Measurements from ENCODE around the gene RMDN3.

RMDN3 gene

DNA sequence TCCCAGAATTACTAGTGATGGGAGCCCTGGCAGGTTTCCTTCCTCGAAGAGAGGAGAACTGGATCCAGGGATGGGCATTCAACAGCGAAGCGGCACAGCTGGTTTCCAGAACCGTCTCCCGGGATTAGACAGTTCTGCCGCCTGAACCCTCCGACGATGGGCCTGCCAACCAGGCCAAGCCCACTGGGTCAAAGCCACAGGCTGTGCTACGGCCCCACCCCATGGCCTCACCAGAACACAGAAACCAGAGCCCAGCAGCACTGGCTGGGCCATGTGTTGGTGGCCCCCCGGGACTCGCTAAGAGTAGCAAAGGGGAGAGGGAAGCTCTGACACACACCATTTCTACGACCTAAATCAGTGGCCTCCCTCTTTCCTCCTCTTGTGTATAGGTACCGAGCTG is 17.0 kb upstream of the RMDN3 start:
- no peak for DNase-seq

DNA sequence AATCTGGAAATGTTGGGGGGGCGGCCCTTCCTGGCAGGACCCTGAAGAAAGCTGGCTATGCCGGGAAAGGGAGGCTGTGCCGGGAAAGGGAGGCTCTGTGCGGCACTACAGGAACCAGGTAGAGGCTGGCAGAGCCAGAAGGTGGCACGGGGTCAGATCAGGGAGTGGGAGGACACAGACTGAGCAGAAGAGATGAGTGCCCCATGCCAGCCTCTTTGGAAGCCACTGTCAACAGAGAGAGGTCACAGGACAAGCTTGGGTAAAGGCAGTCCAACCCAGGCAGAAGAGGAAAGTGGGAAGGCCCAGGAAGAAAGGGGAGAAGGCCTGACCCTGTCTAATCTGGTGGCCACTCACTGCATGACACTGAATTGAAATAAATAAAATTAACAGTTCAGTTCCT is 16.2 kb upstream of the RMDN3 start:
- no peak for DNase-seq

- DNase-seq: peak; percentile 65 to 82 (median 70)
Measured at GRCh38 chr15:40770147-40770721, 15.2 kb upstream of the RMDN3 start.

DNA sequence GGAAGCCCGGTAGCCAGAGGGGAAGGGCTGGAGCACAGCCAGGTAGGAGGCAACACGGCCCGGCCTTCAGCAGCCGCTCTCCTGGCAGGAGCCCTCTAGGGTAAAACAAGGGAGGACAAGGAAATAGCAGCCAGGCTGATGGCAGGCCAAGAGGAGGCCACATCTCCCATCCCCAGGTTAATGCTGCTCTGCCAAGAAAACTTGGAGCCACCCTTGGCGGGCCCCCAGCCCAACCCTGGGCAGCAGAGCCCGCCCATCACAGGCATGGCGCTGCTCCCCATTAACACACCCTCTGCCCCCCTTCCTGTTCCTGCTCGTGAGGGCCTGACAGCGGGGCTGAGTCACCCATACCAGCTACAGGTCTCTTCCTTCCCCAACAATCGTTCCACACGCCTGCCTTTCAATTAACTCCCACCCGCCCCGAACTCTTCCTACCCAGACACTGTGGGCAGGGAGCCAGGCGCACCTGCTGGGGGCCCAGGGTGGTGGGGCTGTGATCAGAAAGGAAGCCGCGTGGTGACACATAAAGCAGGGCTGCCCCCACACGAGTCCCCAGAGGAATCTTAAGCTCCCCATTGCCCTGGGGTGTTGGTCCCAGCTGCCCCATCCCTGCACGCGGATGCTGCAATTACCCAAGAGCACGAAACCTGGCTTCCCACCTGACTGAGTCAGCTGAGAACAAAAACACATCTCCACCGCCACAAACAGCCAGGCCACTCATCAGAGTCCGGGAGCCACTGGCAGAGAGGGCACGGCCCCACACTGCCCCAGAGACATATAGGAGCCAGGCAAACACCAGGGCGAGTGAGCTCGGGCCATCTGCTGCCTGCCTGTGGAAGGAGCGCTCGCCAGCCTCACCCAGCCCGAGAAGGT is 14.5 kb upstream of the RMDN3 start, which contains the start of gene C15orf62:
Gene C15orf62, plus strand, starts transcription at position 707 of the 873 bp plus-strand sequence. CDS start 516 bp downstream, outside the sequence.
- peak; percentile 27 to 72 (median 47) for DNase-seq

GRCh38 chr15:40768521-40769273 is 13.6 kb upstream of the RMDN3 start:
- no peak for DNase-seq

DNA sequence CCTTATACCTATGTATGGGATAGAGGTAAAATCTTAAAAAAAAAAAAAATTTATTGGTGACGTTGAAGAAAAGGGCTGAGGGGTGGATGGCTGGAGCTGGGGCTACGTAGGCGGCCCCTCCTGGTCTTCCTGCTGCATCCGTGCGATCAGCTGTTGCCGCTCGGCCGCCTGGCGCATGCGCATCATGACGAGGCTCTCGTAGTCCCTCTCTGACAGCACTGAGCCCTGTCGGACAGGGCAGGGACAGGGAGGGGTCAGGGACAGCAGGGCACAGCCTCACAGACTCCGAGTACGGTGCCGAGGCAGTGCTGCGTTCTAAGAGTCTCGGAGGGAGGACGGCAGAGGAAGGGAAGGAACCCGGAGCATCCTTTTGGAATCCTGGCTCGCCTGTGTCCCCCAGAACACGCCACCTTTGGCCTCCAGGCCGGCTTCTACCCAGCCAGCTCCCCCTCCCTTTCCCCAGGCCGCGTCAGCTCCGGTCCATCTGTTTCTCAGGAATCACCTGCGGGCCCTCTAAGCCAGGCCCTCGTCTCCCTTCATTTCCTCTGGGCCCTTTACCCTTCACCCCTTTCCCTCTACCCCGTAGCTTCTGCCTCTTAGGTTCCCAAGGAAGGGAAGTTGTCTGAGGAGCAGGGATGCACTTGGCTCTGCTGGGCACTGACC is 12.9 kb upstream of the RMDN3 start:
- DNase-seq: no peak

DNA sequence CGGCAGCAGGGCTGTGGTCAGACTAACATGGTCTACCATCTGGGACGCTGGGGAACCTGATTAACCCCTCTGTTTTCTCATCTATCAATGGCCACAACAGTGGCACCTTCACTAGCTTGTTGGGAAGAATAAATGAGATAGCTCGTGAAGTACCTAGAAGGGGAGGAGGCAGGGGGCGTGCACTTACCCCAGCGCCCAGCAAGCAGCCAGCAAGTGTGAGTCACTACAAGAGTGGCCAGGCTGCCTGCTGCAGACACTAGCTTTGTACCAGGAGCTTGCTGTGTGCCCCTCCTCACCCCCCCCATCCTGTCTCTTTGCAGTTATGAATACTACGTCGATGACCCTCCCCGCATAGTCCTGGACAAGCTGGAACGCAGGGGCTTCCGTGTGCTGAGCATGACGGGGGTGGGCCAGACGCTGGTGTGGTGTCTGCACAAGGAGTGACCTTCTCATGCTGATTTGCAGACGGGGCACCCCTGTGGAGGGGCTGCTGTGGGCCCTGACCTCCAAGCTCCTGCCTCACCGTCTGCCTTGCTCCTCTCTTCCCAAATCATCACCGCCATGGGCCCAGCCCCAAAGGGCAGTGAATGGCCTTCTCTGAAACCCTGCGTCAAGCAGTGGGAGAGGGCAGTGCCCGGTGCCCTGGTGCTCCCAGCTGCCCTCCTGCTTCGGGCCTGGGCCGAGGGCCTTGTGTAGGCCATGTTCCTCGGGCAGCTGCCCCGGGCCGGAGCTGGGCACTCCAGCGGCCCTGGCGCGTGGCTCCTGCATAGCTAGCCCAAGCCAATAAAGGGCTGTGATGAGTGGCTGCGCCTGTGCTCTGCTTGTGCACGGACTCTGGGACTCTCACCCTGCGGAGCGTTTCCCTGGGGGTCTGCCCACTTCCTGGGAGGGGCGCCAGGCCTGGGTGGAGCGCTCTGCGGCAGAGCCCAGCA is 12.1 kb upstream of the RMDN3 start:
- no peak for DNase-seq

GRCh38 chr15:40766194-40766815 is 11.3 kb upstream of the RMDN3 start:
- DNase-seq: no peak

- no peak for DNase-seq
Measured at GRCh38 chr15:40764629-40765103, 9.6 kb upstream of the RMDN3 start.

GRCh38 chr15:40763801-40764628 is 9.0 kb upstream of the RMDN3 start, which contains the start of gene GCHFR:
Gene GCHFR (plus strand): TSS chr15:40764068. CDS start chr15:40764181, 113 bp downstream.
- peak; percentile 17 to 62 (median 60) for DNase-seq

GRCh38 chr15:40762919-40763800 is 8.1 kb upstream of the RMDN3 start:
- peak; percentile 57 to 91 (median 81) for DNase-seq

- no peak for DNase-seq
Measured at GRCh38 chr15:40759961-40760360, 4.9 kb upstream of the RMDN3 start.

DNA sequence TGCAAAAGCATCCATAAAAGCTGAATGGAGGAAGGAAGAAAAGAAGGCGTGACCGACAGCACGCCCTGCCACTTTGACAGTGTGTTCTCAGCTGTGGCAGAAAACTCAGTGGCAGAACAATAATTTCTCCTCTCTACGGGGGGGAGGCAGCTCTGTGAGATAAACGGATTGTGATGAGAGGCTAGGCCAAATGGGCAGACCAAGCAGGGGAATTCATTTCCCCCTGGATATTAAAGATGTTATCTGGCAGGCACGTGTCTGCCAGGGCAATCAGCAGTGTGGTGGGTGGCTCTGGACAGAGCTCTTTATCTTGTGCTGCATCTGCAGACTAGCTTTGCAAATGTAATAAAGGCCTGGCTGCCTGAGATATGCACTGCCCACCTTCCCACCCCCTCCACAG is 1.9 kb upstream of the RMDN3 start:
- DNase-seq: peak; percentile 6 to 71 (median 49)

DNA sequence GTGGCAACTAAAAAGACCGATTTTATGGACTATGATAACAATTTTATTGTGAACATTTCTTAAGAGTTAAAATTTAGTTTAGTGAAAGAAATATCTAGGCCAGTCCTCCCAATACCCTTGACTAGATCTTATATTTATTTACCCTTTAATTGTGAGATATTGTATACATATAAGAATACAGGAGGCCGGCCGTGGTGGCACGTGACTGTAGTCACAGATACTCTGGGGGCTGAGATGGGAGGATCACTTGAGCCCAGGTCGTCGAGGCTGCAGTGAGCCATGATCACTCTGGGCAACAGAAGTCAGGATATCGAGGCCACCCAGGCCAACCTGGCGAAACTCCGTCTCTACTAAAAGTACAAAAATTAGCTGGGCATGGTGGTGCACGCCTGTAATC is 756 bp upstream of the RMDN3 start:
- DNase-seq: peak; percentile 5 to 68 (median 32)

DNA sequence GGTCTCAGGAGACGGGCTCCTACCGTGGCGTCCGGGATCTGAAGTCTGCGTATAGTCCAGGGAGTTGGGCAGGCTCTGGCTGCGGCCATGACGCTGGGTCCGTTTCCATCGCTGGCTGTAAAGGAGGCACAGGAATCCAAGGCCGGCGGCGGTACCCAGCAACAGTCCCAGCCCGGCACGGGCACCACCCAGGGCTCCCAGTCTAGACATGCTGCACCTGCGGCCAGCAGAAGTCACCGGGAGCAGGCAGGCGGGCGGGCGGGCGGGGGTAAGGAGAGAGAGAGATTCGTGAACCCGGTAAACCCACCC is 526 bp downstream of the RMDN3 start:
- peak in 1 of 3 experiments; percentile 43 for DNase-seq

DNA sequence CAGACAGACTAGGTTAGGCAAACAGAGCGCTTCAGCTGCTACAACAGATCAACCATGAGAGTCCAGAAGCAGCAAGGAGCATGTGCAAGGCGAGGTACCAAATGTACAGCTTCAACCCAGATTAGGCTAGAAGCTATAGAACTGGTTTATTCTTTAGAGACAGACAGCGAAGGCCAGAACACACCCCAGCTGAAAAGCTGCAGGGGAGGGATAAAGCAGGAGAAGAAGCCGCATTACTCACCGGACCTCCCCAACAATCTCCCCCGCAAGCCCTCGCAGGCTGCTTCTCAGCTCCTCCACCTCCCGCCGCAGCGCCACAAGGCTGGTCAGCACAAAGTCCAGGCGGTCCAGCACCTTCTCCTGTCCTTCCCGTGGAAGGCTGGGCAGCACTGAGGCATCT is 3.3 kb downstream of the RMDN3 start:
- DNase-seq: no peak

DNA sequence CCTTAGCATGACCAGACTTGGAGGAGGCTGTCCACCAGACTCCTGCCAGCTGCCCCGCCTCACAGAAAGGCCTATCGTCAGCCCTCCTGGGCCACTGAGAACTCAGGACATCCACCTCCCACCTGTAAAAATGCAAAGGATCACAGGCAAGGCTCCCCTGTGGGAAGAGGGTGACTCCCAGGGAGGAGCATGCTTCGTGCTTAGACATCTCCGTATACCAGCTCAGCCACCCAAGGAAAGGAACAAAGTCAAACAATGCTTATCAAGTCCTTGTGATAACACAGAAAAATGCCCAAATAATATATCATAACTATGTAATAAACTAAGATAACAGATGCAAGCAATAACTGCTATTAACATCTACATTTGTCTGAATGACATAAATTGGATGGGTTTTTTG is 4.2 kb downstream of the RMDN3 start:
- no peak for DNase-seq

- DNase-seq: no peak
Measured at GRCh38 chr15:40749151-40749630, 5.9 kb downstream of the RMDN3 start.

All from NCI-H1417 (cell line).